ENCODE results near the gene VAV1. TPM values are rescaled to one million over a fixed set of nuclear protein-coding genes. Genes with fewer than 3 reads are reported as not detected.

The VAV1 gene
- total RNA-seq, 1 experiment from 2014 or later: not detected

GRCh38 chr19:6877766-6878165 lies 105.3 kb downstream of the VAV1 start:
- Histone ChIP-seq H3K4me3 (no peak overlapping the region), H3K36me3 (no peaks in the 10 kb centered on the region), H3K27ac (no peak overlapping the region), H3K27me3 (replicated peaks) (no peaks in the 10 kb centered on the region), H3K9me3 (replicated peaks) (0 out of 2 replicates have a peak, but pooled peaks cover 3% of the 10 kb centered on the region), H3K4me1 (replicated peaks) (no peaks in the 10 kb centered on the region)
- no peak for DNase-seq (ENCODE audit: low read depth in 1 of 2, low spot score in 2 of 2)

GRCh38 chr19:6886277-6886897 lies 113.9 kb downstream of the VAV1 start:
- Histone ChIP-seq H3K4me3 (no peak overlapping the region), H3K27me3 (replicated peaks) (no peaks in the 10 kb centered on the region), H3K9me3 (replicated peaks) (no peaks in the 10 kb centered on the region), H3K36me3 (no peaks in the 10 kb centered on the region), H3K27ac (no peak overlapping the region), H3K4me1 (replicated peaks) (no peaks in the 10 kb centered on the region)
- DNase-seq (ENCODE audit: low read depth in 1 of 2, low spot score in 2 of 2): no peak

- no peak within 1 kb of the TSS for H3K27ac ChIP-seq
- H3K4me1 ChIP-seq (replicated peaks): no peaks in the 10 kb centered on the region
- H3K36me3 ChIP-seq: no peaks in the 10 kb centered on the region
- no peaks in the 10 kb centered on the region for H3K27me3 ChIP-seq (replicated peaks)
- no peaks in the 10 kb centered on the region for H3K9me3 ChIP-seq (replicated peaks)
- DNase-seq (ENCODE audit: low read depth in 1 of 2, low spot score in 2 of 2): no peak
- H3K4me3 ChIP-seq: no peak within 1 kb of the TSS
Measured at GRCh38 chr19:6887316-6887715, 114.8 kb downstream of the VAV1 start, which contains the start of gene ADGRE1. TSS of gene ADGRE1 (plus strand) at chr19:6887579. CDS start at chr19:6887609, 30 bp downstream.

GRCh38 chr19:6888967-6889366 lies 116.5 kb downstream of the VAV1 start:
- no peaks in the 10 kb centered on the region for H3K4me1 ChIP-seq (replicated peaks)
- no peaks in the 10 kb centered on the region for H3K9me3 ChIP-seq (replicated peaks)
- no peak overlapping the region for H3K4me3 ChIP-seq
- no peaks in the 10 kb centered on the region for H3K36me3 ChIP-seq
- H3K27me3 ChIP-seq (replicated peaks): no peaks in the 10 kb centered on the region
- H3K27ac ChIP-seq: no peak overlapping the region
- no peak for DNase-seq (ENCODE audit: low read depth in 1 of 2, low spot score in 2 of 2)

- Histone ChIP-seq H3K4me1 (replicated peaks) (no peaks in the 10 kb centered on the region), H3K4me3 (no peak overlapping the region), H3K27ac (no peak overlapping the region), H3K9me3 (replicated peaks) (no peaks in the 10 kb centered on the region), H3K36me3 (no peaks in the 10 kb centered on the region), H3K27me3 (replicated peaks) (no peaks in the 10 kb centered on the region)
- no peak for DNase-seq (ENCODE audit: low read depth in 1 of 2, low spot score in 2 of 2)
Measured at GRCh38 chr19:6890401-6890913, 117.9 kb downstream of the VAV1 start.

- no peaks in the 10 kb centered on the region for H3K27me3 ChIP-seq (replicated peaks)
- no peak overlapping the region for H3K4me3 ChIP-seq
- no peak for DNase-seq (ENCODE audit: low read depth in 1 of 2, low spot score in 2 of 2)
- H3K4me1 ChIP-seq (replicated peaks): no peaks in the 10 kb centered on the region
- no peaks in the 10 kb centered on the region for H3K36me3 ChIP-seq
- H3K9me3 ChIP-seq (replicated peaks): no peaks in the 10 kb centered on the region
- no peak overlapping the region for H3K27ac ChIP-seq
Measured at GRCh38 chr19:6890938-6891337, 118.4 kb downstream of the VAV1 start.

GRCh38 chr19:6891761-6892385 lies 119.4 kb downstream of the VAV1 start:
- Histone ChIP-seq H3K36me3 (no peaks in the 10 kb centered on the region), H3K4me3 (no peak overlapping the region), H3K27ac (no peak overlapping the region), H3K9me3 (replicated peaks) (0 out of 2 replicates have a peak, but pooled peaks cover 3% of the 10 kb centered on the region), H3K4me1 (replicated peaks) (no peaks in the 10 kb centered on the region), H3K27me3 (replicated peaks) (no peaks in the 10 kb centered on the region)
- DNase-seq (ENCODE audit: low read depth in 1 of 2, low spot score in 2 of 2): no peak

- Histone ChIP-seq H3K27ac (no peak overlapping the region), H3K4me1 (replicated peaks) (no peaks in the 10 kb centered on the region), H3K27me3 (replicated peaks) (no peaks in the 10 kb centered on the region), H3K36me3 (no peaks in the 10 kb centered on the region), H3K4me3 (no peak overlapping the region), H3K9me3 (replicated peaks) (0 out of 2 replicates have a peak, but pooled peaks cover 3% of the 10 kb centered on the region)
- no peak for DNase-seq (ENCODE audit: low read depth in 1 of 2, low spot score in 2 of 2)
Measured at GRCh38 chr19:6894313-6894712, 121.8 kb downstream of the VAV1 start.

- H3K4me1 ChIP-seq (replicated peaks): no peaks in the 10 kb centered on the region
- H3K27me3 ChIP-seq (replicated peaks): no peaks in the 10 kb centered on the region
- no peak overlapping the region for H3K4me3 ChIP-seq
- H3K27ac ChIP-seq: no peak overlapping the region
- no peaks in the 10 kb centered on the region for H3K36me3 ChIP-seq
- no peak for DNase-seq (ENCODE audit: low read depth in 1 of 2, low spot score in 2 of 2)
- peaks cover 6% of the 10 kb centered on the region for H3K9me3 ChIP-seq (replicated peaks)
Measured at GRCh38 chr19:6903446-6903845, 130.9 kb downstream of the VAV1 start.

GRCh38 chr19:6906559-6907060 lies 134.1 kb downstream of the VAV1 start:
- no peaks in the 10 kb centered on the region for H3K27me3 ChIP-seq (replicated peaks)
- no peak overlapping the region for H3K27ac ChIP-seq
- no peak overlapping the region for H3K4me3 ChIP-seq
- H3K4me1 ChIP-seq (replicated peaks): no peaks in the 10 kb centered on the region
- no peaks in the 10 kb centered on the region for H3K36me3 ChIP-seq
- H3K9me3 ChIP-seq (replicated peaks): peaks cover 6% of the 10 kb centered on the region
- no peak for DNase-seq (ENCODE audit: low read depth in 1 of 2, low spot score in 2 of 2)

Other genes with a start within 250 kb of the VAV1 start
- 16.3 and 18.2 TPM in 2 replicates for gene TNFSF9, start 241.7 kb upstream of the VAV1 start, total RNA-seq (2014; rRNA removed; shearing (Covaris generic))
- 122 and 128 TPM in 2 replicates for gene CD70, start 181.6 kb upstream of the VAV1 start, total RNA-seq (2014; rRNA removed; shearing (Covaris generic))
- not detected in 2 replicates for gene TNFSF14, start 102.5 kb upstream of the VAV1 start, total RNA-seq (2014; rRNA removed; shearing (Covaris generic))
- not detected in 2 replicates for gene C3, start 52.1 kb upstream of the VAV1 start, total RNA-seq (2014; rRNA removed; shearing (Covaris generic))
- gene GPR108, start 35.1 kb upstream of the VAV1 start, total RNA-seq (2014; rRNA removed; shearing (Covaris generic)): 30.1 and 38.2 TPM in 2 replicates
- gene TRIP10, start 33.0 kb upstream of the VAV1 start, total RNA-seq (2014; rRNA removed; shearing (Covaris generic)): 25.1 and 50.0 TPM in 2 replicates
- not detected in 2 replicates for gene SH2D3A, start 5.3 kb upstream of the VAV1 start, total RNA-seq (2014; rRNA removed; shearing (Covaris generic))
- gene ADGRE1, start 114.9 kb downstream of the VAV1 start, total RNA-seq (2014; rRNA removed; shearing (Covaris generic)): 0.16 TPM in 1 of 2 replicates, not detected in the other
- not detected in 2 replicates for gene MBD3L2B, start 248.7 kb downstream of the VAV1 start, total RNA-seq (2014; rRNA removed; shearing (Covaris generic))